ENCODE data around the gene INSRR.

The INSRR gene

DNA sequence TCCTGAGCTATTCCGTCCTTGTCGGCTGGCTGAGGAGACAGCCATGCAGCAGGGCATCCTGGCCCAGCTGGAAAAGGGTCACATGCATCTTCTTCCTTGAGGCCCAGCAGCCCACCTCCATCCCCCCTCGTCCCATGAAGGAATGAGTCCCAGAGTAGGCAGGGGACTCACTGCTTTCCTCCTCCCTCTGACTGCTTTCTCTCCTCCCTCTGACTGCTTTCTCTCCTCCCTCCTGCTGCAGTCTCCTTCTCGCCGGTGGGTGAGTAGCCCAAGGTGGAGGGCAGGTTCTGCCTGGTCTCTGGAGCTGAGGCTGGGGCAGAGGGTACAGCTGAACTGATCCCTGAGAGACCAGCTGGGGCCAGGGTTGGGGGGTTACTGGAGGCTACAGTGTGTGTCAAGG lies 15.2 kb upstream of the INSRR start:
- FAIRE-seq, result no peak

DNA sequence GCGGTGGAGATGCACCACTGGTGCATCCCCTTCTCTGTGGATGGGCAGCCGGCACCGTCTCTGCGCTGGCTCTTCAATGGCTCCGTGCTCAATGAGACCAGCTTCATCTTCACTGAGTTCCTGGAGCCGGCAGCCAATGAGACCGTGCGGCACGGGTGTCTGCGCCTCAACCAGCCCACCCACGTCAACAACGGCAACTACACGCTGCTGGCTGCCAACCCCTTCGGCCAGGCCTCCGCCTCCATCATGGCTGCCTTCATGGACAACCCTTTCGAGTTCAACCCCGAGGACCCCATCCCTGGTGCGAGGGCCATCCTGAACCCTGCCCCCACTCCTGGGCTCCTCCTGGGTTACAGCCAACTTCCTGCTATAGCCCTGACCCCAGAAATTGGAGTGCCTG lies 14.7 kb upstream of the INSRR start:
- no peak for FAIRE-seq

DNA sequence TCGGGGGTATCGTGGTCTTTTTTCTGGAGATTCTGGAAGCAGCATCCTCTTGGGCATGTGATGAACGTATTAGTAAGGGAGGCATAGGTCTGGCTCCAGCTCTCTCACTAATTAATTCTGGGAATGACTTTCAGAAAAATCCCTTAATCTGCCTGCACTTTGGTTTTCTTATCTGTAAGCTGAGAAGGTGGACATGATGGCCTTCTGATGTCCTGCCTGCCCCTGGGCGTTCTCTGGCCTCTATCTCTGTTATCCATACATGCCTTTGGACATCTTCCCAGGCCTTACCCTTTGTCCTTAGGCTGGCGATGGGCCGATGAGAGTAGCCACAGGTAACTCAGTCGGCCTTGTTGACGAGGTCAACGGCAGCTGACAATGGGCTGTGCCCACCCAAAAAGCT lies 10.5 kb upstream of the INSRR start:
- FAIRE-seq, result no peak

DNA sequence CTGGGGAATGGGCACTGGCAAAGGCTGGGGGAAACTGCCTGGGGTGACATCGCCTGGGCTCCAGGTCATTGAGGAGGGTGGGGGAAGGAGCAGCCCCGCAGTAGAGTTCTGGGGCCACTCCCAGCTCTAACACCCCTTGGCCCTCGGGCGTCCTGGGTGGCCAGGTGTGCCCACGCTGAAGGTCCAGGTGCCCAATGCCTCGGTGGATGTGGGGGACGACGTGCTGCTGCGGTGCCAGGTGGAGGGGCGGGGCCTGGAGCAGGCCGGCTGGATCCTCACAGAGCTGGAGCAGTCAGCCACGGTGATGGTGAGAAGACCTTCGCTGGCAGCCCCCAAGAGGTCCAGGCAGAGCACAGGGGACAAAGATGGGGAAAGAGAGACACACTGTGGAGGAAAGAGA lies 9.4 kb upstream of the INSRR start:
- no peak for FAIRE-seq

DNA sequence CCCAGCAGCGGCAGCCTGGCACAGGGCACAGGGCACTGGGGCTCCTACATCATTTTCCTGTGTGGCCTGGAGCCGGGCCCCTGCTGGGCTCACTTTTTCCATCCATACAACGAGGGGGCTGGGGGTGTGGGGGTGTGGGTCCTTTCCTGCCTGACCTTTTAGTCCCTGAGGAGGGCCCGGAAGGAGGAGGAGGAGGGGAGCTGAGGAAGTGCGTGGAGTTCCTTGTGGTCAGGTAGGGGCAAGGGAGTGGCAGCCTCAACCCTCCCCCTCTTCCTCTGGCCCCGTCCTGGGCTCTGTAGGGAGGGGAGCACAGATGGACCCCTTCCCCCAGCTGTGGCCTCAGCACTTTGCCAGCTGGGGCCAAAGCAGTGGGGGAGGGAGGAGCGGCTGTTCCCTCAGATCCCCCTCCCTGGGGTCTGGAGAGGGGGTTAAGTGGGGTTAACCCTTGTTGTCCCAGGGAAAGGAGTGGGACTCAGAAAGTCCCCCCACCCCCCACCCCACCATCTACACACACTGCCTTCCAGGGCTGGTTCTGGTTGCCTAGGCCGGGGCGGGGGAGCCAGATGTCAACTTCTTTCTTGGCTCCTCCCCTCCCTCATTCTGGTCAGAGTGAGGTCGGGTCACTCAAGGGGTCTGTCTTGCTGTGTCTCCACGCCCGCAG lies 7.5 kb upstream of the INSRR start:
- FAIRE-seq, result no peak

DNA sequence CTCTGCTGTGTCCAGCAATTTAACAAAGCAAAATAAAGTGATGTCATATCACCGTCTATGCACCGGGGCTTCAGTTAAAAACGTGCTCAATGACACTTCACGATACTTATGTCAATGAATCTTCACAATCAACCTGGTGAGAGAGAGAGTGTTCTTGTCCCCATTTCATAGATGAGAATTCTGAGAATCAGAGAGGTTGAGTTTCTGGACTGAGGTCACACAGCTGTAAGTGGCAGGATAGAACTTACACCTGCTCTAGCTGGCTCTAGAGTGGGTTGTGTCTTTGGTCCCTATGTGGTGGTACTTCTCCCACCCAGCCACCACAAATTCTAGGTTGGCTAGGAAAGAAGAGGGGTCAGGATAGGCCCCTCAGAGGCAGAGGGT lies 6.9 kb upstream of the INSRR start:
- FAIRE-seq, result no peak

DNA sequence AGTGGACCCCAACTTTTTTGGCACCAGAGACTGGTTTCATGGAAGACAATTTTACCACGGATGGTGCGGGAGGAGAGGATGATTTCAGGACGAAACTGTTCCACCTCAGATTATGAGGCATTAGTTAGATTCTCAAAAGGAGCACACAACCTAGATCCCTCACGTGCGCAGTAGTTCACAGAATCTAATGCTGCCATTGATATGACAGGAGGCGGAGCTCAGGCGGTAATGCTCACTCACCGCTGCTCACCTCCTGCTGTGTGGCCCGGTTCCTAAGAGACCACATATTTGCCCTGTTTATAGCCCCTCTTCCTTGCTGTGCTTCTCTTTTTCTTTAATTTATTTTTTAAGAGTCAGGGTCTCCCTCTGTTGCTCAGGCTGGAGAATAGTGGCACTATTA lies 6.3 kb upstream of the INSRR start:
- no peak for FAIRE-seq

DNA sequence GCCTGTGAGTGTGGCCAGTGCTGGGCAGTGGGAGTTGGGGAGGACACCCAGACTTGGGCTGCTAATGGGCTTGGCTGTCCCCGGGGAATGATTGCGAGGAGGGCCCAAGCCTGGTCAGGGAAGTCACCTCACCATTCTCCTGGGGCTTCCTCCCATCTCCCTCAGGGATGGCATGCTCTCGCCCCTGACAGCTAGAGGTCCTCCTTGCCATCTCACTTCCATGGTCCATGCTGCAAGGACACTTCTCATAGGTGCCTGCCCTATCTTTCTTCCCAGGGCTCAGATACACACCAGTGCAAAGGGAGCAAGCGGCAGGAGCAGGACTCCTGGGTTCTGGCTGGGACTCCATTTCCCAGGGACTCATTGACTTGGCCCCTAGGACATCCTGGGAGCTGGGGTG lies 5.9 kb upstream of the INSRR start:
- no peak for FAIRE-seq

DNA sequence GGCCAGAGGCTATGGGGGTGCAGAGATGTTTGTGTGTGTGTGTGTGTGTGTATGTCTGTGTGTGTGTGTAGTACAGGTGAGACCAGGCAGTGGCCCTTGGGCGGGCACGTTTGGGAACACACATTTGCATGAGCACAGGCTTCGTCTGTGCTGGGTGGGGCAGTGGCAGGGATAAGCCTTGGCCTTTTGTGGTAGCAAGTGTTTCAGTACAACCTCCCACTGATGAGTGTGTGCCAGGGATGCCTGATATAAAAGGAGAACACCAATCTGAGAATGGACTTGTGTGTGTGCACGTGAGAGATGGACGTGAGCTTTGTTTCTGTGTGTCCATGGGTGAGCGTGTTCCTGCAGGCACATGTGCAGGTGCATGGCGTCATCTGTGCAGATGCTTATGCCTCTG lies 4.7 kb upstream of the INSRR start:
- no peak for FAIRE-seq

DNA sequence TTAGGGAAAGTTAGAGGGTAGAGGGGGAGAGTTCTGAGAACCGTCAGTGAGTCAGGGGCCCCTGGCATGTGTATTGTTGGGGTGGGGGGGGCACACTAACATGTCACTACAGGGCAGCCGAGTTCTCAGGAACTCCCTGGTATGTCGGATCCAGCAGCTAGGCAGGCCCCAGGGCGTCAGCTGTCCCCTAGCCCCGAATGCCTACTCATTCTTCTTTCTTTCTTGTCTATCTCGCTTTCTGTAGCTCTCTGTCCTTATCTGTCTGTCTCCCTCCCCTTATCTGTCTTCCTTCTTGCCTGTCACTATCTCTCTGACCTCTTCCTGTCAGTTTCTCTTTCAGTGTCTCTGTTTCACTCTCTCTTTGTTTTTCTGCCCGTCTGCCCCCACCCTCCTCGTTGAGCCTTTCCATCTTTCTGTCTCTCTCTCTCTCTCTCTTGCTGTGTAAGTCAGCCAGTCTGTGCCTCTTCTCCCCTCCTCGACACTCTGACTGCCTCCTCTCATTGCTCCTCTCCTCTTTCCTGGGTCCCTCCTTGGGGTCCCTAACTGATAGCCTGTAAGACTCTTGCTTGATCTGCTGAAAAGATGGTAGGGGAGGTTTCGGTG lies 4.2 kb upstream of the INSRR start:
- no peak for FAIRE-seq

DNA sequence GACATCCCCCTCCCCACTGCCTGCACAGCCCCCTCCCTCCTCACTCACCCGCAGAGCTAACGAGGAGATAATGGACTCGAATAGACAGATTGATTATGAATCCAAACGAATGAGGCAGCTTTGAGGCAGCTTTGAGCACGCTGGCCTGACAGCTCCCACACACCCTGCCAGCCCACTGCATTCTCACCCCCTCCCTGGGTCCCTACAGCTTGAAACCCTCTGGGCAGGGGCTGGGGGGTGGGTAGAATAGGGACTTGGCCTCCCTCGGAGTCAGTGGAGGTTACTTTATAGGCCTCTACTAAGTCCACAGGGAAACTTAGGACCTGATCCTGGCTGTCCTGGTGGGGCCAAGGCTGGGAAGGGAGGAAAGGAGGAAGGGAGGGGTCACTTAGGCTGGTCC lies 3.7 kb upstream of the INSRR start:
- FAIRE-seq, result no peak

DNA sequence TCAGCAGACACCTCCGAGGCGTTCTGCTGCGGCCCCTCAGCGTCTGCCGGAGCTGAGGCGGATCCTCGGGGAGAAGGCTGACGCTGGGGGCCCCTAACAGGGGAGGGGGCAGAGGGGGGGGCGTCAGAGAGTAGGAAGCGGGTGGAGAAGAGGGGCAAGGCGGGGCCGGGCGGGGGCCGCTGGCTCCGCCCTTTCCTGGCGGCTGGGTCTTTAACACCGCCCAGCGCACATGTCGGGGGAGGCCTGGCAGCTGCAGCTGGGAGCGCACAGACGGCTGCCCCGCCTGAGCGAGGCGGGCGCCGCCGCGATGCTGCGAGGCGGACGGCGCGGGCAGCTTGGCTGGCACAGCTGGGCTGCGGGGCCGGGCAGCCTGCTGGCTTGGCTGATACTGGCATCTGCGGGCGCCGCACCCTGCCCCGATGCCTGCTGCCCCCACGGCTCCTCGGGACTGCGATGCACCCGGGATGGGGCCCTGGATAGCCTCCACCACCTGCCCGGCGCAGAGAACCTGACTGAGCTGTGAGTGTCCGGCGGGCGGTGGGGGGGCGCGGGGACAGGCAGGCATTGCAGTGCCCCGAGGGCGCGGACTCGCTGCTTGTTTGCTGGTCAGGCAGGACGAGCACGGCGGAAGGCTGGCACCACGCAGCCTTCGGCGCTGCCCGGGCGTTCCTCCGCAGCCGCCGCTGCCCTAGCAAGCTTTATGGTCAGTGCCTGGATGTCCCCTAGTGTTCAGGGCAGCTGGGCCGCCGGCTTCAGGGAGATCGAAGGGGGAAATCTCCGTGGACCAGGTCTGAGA lies 1.9 kb upstream of the INSRR start, which contains the start of gene NTRK1:
Gene NTRK1, plus strand, starts transcription at position 238 of the 796 bp plus-strand sequence. Its CDS starts 70 bp downstream, at position 308.
- FAIRE-seq, result no peak

DNA sequence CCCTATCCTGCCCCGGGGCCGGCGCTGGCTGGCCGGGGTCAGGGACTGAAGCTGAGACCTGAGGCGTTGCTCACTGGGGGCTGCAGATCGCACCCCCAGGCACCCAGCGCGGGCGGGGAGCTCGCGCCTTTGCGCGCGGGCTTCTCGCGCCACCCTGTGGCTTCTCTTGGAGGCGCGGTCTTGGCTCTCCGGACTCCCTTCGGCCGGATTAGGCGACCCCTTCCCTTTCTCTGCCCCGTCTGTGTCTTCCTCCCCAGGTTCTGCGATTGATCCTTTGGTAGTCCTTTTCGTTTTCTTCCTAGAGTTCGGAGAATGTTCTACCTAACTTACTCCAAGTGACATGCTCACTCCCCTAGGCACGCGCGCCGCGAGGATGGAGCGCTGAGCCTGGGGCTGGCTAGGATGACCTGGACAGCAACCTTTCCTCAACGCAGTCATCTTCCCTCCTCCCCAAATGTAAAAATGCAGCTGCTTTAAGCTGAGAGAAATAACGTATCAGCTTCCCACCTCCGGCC lies 1.3 kb upstream of the INSRR start:
- FAIRE-seq, result no peak

DNA sequence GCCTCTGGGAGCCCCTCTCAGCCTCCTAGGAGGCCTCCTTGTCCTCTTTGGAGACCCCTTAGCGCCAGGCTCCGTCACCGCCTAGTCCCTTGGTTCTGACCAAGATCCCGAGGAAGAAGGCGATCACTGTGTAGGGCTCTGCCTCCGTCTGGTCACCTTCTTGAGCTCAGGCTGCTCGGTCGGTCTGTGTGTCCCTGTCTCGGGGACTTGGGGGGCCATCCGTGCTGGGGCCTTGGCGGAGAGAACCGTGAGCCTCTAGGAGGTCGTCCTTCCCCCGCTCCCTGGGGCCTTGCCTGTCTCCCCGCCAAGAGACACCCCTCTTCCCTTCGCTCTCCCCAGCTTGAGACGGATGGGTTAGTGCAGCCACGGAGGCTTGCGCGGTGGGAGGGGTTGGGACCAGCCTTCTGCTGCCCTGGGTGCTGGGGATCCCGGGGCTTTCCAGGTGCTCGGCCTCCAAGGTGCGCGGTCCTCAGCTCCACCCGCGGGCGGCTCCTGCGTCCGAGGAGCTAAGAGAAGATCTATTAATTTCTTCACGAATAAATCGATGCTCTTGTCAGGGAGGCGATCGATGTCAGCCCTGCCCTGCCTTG lies 701 bp upstream of the INSRR start:
- FAIRE-seq, result no peak

DNA sequence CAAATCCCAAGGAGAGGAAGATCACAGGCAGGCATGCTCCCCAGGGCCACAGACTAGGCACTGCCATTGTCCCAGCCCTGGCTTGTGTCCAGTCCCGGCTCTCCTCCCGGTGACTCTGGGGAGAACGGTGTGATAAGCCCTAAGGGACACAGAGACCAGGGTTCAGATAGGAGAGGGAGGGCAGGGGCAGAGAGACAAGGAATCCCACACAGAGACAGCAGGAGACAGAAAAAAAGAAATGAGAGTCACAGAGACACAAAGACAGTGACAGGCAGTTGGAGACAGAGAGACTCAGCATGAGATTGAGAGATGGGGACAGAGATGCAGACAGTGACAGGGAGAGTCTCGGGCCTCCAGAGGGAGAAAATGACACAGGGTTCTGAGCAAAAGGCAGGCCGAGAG lies 361 bp downstream of the INSRR start:
- no peak for FAIRE-seq

DNA sequence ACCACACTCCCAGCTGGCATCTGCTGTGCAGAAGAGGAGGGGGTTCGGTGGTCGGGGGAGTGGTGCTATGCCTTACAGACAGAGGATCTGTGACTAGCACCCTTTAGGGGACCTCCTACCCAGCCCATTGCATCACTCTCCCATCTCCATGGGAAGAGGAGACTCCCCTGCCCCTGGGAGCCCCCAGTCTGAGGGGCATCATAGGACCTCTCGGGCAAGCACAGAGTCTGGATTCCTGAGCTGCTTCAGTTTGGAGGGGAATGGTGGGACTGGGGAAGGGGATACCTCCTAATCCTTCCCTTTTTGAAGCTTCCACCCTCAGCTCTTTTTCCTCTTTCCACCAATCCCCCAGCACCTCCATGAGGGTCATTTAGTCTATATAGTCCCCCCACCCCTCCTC lies 1.4 kb downstream of the INSRR start:
- no peak for FAIRE-seq

DNA sequence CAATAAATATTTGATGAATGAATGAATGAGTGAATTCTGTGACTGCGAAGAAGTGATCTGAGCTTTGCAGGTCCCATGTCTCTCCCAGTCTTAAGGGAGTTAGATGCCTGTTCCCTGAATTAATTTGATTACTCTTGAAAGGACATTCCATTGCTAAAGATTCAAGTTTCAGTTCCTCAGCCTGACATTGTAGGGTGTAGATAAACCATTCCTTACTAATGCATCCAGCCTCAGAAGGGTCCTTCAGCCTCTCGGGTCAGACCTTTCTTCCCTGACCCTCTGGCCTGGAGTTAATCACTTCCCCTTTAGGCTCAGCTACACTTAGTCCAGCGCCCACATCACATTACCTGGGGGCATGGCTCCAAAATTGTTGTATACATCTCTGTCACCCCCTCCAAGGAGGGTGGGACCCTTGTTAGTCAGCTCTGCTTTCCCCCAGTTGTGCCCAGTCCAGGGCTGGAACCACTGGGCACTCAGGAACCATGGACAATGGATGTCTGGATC lies 2.6 kb downstream of the INSRR start:
- no peak for FAIRE-seq

DNA sequence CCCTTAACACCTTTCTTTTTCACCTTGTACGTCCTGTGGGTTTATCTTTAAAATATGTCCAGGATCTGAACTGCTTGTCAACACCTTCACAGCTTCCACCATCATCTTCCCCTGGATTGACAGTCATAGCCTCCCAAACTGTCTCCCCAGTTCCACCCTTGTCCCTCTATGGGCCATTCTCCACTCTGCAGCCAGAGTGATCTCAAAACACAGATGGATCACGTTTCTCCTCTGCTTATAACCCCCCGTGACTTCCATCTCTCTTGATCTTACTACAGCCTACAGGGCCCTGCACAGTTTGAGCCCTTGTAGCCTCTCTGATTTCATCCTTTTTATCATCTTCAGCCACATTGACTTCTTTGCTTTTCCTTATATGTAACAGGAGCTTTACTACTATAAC lies 4.3 kb downstream of the INSRR start:
- FAIRE-seq, result no peak

DNA sequence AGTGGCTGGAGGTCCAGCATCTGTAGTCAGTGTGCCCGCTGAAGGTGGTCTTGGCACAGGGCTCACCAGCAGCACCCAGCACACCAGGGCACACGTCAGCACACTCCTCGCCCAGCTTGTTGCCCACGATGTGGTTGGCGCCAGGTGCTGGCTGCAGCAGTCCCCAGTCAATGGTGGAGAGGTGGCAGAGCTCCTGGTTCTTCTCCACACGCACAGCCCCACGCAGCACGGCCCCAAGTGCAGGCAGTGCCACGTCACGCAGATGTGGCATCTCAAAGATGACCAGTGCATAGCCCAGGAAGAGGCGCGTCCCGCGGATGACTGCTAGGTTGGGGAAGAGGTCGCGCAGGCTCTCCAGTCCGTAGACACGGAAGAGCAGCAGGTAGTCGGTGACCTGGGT lies 5.2 kb downstream of the INSRR start:
- no peak for FAIRE-seq

DNA sequence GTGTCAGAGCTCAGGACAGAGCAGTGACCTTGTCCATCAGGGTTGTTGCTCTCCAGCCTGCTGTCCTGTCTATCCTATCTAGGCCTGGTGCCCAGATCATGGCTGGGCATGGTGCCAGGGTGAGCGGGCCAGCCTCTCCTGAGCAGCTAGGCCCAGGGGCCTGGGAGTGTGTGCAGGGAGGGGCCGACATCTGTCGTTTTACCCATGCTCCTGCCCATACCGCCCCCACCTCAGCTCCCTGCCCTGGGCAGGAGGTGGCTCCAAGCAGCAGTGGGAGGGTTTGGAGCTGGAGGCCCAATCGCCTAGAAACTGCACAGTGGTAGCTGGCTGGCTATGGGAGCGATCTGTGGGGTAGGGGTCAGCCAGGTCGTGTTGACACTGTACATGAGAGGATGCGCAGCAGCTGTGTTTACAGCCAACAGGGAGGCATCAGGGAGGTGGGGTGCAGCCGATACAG lies 6.5 kb downstream of the INSRR start:
- no peak for FAIRE-seq

DNA sequence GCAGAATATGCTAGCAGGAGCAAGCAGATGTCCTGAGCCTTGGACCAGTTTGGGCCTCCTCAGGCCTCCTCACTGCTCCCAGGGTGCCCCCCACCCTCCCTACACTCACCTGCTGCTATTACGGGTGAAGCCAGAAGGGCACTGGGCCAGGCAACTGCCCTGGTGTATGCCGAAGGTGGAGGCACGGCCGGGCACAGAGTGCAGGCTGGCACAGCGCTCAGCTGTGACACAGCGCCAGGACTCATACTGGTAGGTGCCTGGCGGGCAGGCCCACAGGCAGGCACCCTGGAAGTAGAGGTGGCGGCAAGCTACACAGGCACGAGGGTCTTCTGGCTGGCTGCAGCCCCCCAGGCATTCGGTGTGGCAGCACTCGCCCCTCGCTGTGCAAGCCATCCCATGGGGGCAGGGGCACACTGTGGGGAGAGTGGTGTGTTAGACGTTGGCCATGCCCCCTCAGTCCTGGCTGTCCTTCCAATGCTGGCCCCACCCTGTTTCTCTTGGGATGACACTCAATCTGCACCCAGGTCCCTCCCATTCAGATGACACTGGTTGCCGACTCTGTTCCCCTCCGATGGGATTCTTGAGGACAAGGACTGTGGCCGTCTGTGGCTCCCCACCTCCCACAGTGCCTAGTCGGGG lies 7.0 kb downstream of the INSRR start:
- no peak for FAIRE-seq

DNA sequence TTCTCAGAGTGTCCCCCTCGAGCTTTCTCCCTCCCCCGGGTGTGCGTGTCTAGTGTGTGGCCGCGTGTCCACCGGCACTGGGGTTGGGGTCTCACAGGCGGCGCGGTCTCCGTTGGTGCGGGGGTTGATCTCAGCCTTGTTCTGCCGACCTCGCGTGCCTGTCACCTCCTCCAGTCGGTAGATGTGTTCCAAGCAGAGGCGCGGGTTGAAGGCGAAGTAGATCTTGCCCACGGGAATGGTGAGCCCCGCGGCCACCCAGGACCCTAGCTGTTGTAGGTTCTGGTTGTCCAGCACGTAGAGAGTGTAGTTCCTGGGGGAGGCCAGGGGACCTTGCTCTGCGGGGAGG lies 9.8 kb downstream of the INSRR start:
- no peak for FAIRE-seq
